Neuronal stem cell (in vitro differentiated cells): Measurements from ENCODE around the gene SPSB3.

Source experiments
- DNase-seq: peaks from one replicate; pipeline ENCODE4 v3.0.0-alpha.2; 2013; ENCODE audit warnings: low spot score
- H2AFZ ChIP-seq: one replicate; pipeline ENCODE4 v1.6.1; 2013; ENCODE audit warnings: mild to moderate bottlenecking, low read length, inconsistent platforms
- H2AK5ac ChIP-seq: 2 replicates; pipeline ENCODE4 v1.6.1; 2013; ENCODE audit warnings: low read depth, mild to moderate bottlenecking, inconsistent platforms, low read length, moderate library complexity, mixed read lengths
- H2BK120ac ChIP-seq: 2 replicates; pipeline ENCODE4 v1.6.1; 2013; ENCODE audit warnings: low read depth, mild to moderate bottlenecking, inconsistent platforms, low read length, moderate library complexity, mixed read lengths
- H2BK12ac ChIP-seq: one replicate; pipeline ENCODE4 v1.6.1; 2013; ENCODE audit warnings: low read length, inconsistent platforms
- H2BK15ac ChIP-seq: 2 replicates; pipeline ENCODE4 v1.6.1; 2013; ENCODE audit warnings: mild to moderate bottlenecking, low read length, inconsistent platforms, mixed read lengths
- H2BK5ac ChIP-seq: one replicate; pipeline ENCODE4 v1.6.1; 2013; ENCODE audit warnings: inconsistent platforms, mild to moderate bottlenecking, low read length, moderate library complexity
- H3K14ac ChIP-seq: one replicate; pipeline ENCODE4 v1.6.1; 2013; ENCODE audit warnings: low read length, inconsistent platforms
- H3K18ac ChIP-seq: 2 replicates; pipeline ENCODE4 v1.6.1; 2013; ENCODE audit warnings: low read length, inconsistent platforms
- H3K23ac ChIP-seq: 2 replicates; pipeline ENCODE4 v1.6.1; 2013; ENCODE audit warnings: low read depth, mild to moderate bottlenecking, mixed read lengths, low read length, inconsistent platforms; ENCODE audit not compliant: poor library complexity
- H3K27ac ChIP-seq: replicated peaks from 3 replicates; pipeline ENCODE4 v1.5.1; 2013; ENCODE audit warnings: low read length, inconsistent platforms
- H3K27me3 ChIP-seq, 3 experiments: 2 replicates each; pipeline ENCODE4 v1.6.1; 2013; ENCODE audit warnings: low read length in 3 of 3, mild to moderate bottlenecking in 2 of 3, inconsistent platforms in 1 of 3, low read depth in 1 of 3, mixed read lengths in 1 of 3, moderate library complexity in 1 of 3; ENCODE audit not compliant: control insufficient read depth in 3 of 3, insufficient read depth in 3 of 3
- H3K36me3 ChIP-seq, 2 donors: replicated peaks in 1 of 2; 2 replicates each; pipeline ENCODE4 v1.6.1; 2013; ENCODE audit warnings: low read length in 2 of 2; ENCODE audit not compliant: control insufficient read depth in 2 of 2, insufficient read depth in 2 of 2
- H3K4ac ChIP-seq: 2 replicates; pipeline ENCODE4 v1.6.1; 2013; ENCODE audit warnings: inconsistent platforms, mild to moderate bottlenecking, low read length, moderate library complexity
- H3K4me1 ChIP-seq, 2 donors: 1 replicate in 1 of 2; 2 replicates in 1 of 2; pipeline ENCODE4 v1.6.1; 2013; ENCODE audit warnings: low read length in 2 of 2, low read depth in 1 of 2; ENCODE audit not compliant: control insufficient read depth in 2 of 2, insufficient read depth in 1 of 2
- H3K4me2 ChIP-seq: one replicate; pipeline ENCODE4 v1.6.1; 2013; ENCODE audit warnings: mild to moderate bottlenecking, low read length, inconsistent platforms; ENCODE audit not compliant: insufficient read depth, poor library complexity, severe bottlenecking
- H3K4me3 ChIP-seq, 2 donors: 2 replicates each; pipeline ENCODE4 v1.5.1; 2013; ENCODE audit warnings: low read length in 2 of 2, mild to moderate bottlenecking in 2 of 2, inconsistent platforms in 1 of 2, moderate library complexity in 1 of 2
- H3K79me1 ChIP-seq: one replicate; pipeline ENCODE4 v1.6.1; 2013; ENCODE audit warnings: low read depth, mild to moderate bottlenecking, inconsistent platforms, low read length, moderate library complexity
- H3K9ac ChIP-seq: one replicate; pipeline ENCODE4 v1.6.1; 2013; ENCODE audit warnings: mild to moderate bottlenecking, low read depth, low read length, inconsistent platforms; ENCODE audit not compliant: poor library complexity
- H3K9me3 ChIP-seq, 2 donors: replicated peaks in 1 of 2; 2 replicates each; pipeline versions ENCODE3 to v1.6.1; 2013; ENCODE audit warnings: low read length in 2 of 2, mild to moderate bottlenecking in 2 of 2, inconsistent platforms in 1 of 2, low read depth in 1 of 2, mixed read lengths in 1 of 2, moderate library complexity in 1 of 2; ENCODE audit not compliant: control insufficient read depth in 2 of 2, insufficient read depth in 1 of 2
- H4K8ac ChIP-seq: one replicate; pipeline ENCODE4 v1.6.1; 2013; ENCODE audit warnings: low read depth, mild to moderate bottlenecking, inconsistent platforms, low read length, moderate library complexity
- H4K91ac ChIP-seq: one replicate; pipeline ENCODE4 v1.6.1; 2013; ENCODE audit warnings: low read length, low read depth, mild to moderate bottlenecking, inconsistent platforms; ENCODE audit not compliant: poor library complexity
- WGBS, 2 donors: extraction: QIAGEN DNeasy Blood & Tissue Kit; methylation state at CpG; one replicate each; pipeline ENCODE4 v1.1.7; 2013; ENCODE audit warnings: missing lambda C conversion rate in 2 of 2, mixed read lengths in 1 of 2; ENCODE audit not compliant: insufficient read length in 2 of 2, insufficient replicate concordance in 1 of 2; ENCODE audit errors: extremely low coverage in 2 of 2; 5-methylcytosine and 5-hydroxymethylcytosine counted together

SPSB3 gene

DNA sequence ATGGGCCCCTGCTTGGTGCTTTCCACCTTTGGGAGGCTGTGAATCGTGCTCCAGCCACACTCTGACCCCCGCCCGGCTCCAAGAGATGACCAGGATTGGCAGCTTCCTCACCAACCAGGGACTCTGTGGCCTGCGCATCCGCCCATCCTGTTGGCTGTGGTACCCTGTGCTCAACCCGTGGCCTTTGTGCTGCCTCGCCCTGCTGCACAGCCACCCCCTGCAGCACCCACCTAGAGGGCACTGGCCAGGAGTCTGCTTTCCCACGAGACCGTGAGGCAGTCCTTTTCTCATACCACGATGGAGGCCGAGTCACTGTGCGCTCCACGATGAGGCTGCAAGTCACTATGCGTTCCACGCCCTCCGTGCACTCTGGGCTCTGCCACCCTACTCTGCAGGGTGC is 30.4 kb downstream of the SPSB3 start:
- Histone ChIP-seq H3K27me3 (no peaks in the 10 kb centered on the region), H3K4ac (no peak overlapping the region), H3K9ac (peak overlapping the region; percentile 50), H4K91ac (no peak overlapping the region), H2BK15ac (no peak overlapping the region), H3K79me1 (no peaks in the 10 kb centered on the region), H3K4me3 (peak overlapping the region in 1 of 2 donors; percentile 24), H3K14ac (no peak overlapping the region), H3K4me2 (no peak overlapping the region), H2BK5ac (no peak overlapping the region), H2BK12ac (peak overlapping the region; percentile 75), H2AFZ (no peak overlapping the region), H2BK120ac (no peak overlapping the region), H3K36me3 (peaks cover 38 to 76% of the 10 kb centered on the region in 2 donors), H3K18ac (no peak overlapping the region), H3K9me3 (no peaks in the 10 kb centered on the region), H3K4me1 (no peaks in the 10 kb centered on the region), H3K27ac (no peak overlapping the region), H2AK5ac (no peak overlapping the region), H4K8ac (no peak overlapping the region), H3K23ac (no peak overlapping the region)
- WGBS, 2 donors, result no CpG with 5 or more reads among the region's 16 CpGs
- no peak for DNase-seq

DNA sequence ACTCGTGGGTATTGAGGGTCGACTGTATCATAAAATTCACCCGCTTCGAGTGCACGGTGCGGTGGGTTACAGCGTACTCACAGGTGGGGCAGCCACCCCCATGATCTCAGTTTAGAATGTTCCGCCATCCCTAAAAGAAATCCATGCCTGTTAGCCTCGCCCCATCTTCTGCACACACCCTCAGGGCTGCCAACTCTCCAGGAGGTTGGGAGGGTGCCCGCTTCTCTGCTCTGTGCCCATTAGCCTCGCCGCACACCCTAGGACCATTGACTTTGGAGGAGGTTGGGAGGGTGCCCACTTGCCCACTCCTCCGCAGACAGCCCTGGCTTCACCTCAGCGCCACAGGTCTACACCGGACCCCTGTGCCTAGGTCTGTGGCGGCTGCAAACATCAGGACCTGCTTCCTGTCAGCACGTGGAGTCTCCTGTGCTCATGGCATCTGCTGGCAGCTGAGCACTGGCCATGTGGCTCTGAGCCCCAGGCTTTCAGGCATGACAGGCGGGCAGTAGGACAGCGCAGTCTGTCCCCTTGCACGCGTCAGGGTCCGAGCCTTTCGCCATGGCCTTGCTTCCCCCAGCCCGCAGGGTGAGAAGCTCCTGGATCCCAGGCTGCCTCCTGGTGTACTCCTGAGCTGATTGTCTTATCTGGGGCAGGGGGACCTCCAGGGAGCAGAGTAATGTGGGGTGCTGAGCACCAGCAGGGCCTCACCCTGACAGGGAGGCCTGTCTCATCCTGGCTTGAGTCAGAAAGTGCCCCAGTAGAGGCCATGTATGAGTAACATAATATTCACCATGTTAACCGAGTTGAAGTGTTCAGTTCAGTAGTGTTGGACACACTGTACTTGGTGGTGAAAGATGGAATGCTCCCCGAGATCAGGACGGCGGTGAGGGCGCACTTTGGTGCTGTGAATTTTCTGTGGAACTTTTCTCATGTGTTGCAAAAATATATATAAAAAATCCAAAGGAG is 32.9 kb downstream of the SPSB3 start:
- peaks cover 41 to 80% of the 10 kb centered on the region in 2 donors for H3K36me3 ChIP-seq
- no peak overlapping the region for H2AFZ ChIP-seq
- no peaks in the 10 kb centered on the region for H3K27me3 ChIP-seq
- H2BK15ac ChIP-seq, result no peak overlapping the region
- no peak overlapping the region for H2BK120ac ChIP-seq
- no peak overlapping the region for H3K14ac ChIP-seq
- no peak overlapping the region for H3K27ac ChIP-seq
- no peaks in the 10 kb centered on the region for H3K4me1 ChIP-seq
- H3K9ac ChIP-seq, result no peak overlapping the region
- no peak overlapping the region for H2BK12ac ChIP-seq
- no peak overlapping the region for H2AK5ac ChIP-seq
- H3K4me2 ChIP-seq, result no peak overlapping the region
- H3K79me1 ChIP-seq, result peaks cover 1% of the 10 kb centered on the region
- H2BK5ac ChIP-seq, result no peak overlapping the region
- H4K8ac ChIP-seq, result no peak overlapping the region
- no CpG with 5 or more reads among the region's 29 CpGs for WGBS, 2 donors
- peak overlapping the region in 1 of 2 donors; percentile 3 for H3K4me3 ChIP-seq
- H3K23ac ChIP-seq, result peak overlapping the region; percentile 5
- H4K91ac ChIP-seq, result no peak overlapping the region
- no peak overlapping the region for H3K18ac ChIP-seq
- H3K4ac ChIP-seq, result no peak overlapping the region
- no peak for DNase-seq
- peaks cover 0 to 1% of the 10 kb centered on the region in 2 donors for H3K9me3 ChIP-seq

DNA sequence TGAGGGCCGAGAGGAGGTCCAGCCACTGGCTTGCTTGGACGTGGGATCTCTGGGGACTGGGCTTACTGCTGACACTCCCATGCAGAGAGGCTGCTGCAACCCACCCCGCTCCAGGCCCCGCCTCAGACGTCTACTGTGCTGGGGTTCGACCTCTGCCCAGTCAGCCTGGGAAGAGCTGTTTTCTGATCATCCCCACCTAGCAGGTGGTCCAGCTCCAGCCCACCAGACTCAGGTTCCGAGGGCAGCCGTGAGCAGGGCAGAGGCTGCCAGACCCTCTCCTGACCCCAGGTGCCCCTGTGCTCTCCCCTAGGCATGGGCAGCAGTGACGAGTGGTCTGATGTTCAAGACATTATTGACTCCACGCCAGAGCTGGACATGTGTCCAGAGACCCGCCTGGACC is 34.4 kb downstream of the SPSB3 start:
- no peak overlapping the region for H3K18ac ChIP-seq
- H3K36me3 ChIP-seq, result peaks cover 45 to 87% of the 10 kb centered on the region in 2 donors
- H3K14ac ChIP-seq, result no peak overlapping the region
- H3K4ac ChIP-seq, result no peak overlapping the region
- no peak overlapping the region for H2AFZ ChIP-seq
- H3K27me3 ChIP-seq, result no peaks in the 10 kb centered on the region
- no peak overlapping the region for H4K91ac ChIP-seq
- no peak overlapping the region for H2BK5ac ChIP-seq
- H3K9me3 ChIP-seq, result peaks cover 0 to 1% of the 10 kb centered on the region in 2 donors
- no peak overlapping the region for H3K23ac ChIP-seq
- H3K4me1 ChIP-seq, result no peaks in the 10 kb centered on the region
- no peak overlapping the region for H3K4me2 ChIP-seq
- H3K79me1 ChIP-seq, result peaks cover 1% of the 10 kb centered on the region
- H2BK15ac ChIP-seq, result no peak overlapping the region
- no CpG with 5 or more reads among the region's 11 CpGs for WGBS, 2 donors
- H3K4me3 ChIP-seq, result no peak overlapping the region
- no peak for DNase-seq
- H3K27ac ChIP-seq, result no peak overlapping the region
- H4K8ac ChIP-seq, result no peak overlapping the region
- no peak overlapping the region for H2BK120ac ChIP-seq
- no peak overlapping the region for H3K9ac ChIP-seq
- no peak overlapping the region for H2AK5ac ChIP-seq
- no peak overlapping the region for H2BK12ac ChIP-seq

DNA sequence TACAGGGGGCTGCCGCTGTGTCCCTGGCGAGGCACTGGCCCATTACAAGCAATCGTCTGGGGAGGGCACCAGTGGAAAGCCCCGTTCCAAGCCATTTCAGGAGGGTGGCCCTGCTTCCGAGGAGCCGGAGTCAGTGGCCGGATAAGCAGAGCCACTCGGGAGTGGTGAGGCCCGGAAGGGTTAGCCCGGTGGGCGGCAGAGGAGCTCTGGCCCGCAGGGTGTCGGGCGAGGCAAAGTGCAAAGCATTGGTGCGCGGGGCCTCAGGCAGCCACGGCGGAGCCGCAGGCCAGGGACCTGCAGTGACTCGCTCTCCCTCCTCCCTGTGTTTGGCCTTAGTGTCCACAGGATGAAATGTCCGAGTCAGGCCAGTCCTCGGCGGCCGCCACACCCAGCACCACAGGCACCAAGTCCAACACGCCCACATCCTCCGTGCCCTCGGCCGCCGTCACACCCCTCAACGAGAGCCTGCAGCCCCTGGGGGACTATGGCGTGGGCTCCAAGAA is 35.6 kb downstream of the SPSB3 start:
- no peak overlapping the region for H3K18ac ChIP-seq
- no peak overlapping the region for H3K4ac ChIP-seq
- H2BK5ac ChIP-seq, result no peak overlapping the region
- peak overlapping the region; percentile 65 for H3K23ac ChIP-seq
- H3K4me3 ChIP-seq, result no peak overlapping the region
- H3K9me3 ChIP-seq, result peaks cover 0 to 1% of the 10 kb centered on the region in 2 donors
- no peak overlapping the region for H3K14ac ChIP-seq
- H3K9ac ChIP-seq, result peak overlapping the region; percentile 44
- H2BK15ac ChIP-seq, result no peak overlapping the region
- WGBS, 2 donors, result no CpG with 5 or more reads among the region's 31 CpGs
- no peak overlapping the region for H2BK120ac ChIP-seq
- H2AFZ ChIP-seq, result no peak overlapping the region
- no peaks in the 10 kb centered on the region for H3K4me1 ChIP-seq
- no peaks in the 10 kb centered on the region for H3K27me3 ChIP-seq
- DNase-seq, result no peak
- H4K91ac ChIP-seq, result no peak overlapping the region
- peak overlapping the region; percentile 41 for H2BK12ac ChIP-seq
- no peak overlapping the region for H3K4me2 ChIP-seq
- no peak overlapping the region for H3K27ac ChIP-seq
- H2AK5ac ChIP-seq, result no peak overlapping the region
- peaks cover 1% of the 10 kb centered on the region for H3K79me1 ChIP-seq
- H4K8ac ChIP-seq, result no peak overlapping the region
- peaks cover 38 to 83% of the 10 kb centered on the region in 2 donors for H3K36me3 ChIP-seq
